HepG2 (cell line): ENCODE results near the gene OAS3. TPM values are rescaled to one million over a fixed set of nuclear protein-coding genes. Genes with fewer than 3 reads are reported as not detected.

Experiments used
- ATAC-seq: fragments of 200-7000 bp; cut with Tn5 transposase; 3 replicates; pipeline ENCODE4 v1.9.1; 2020; ENCODE audit warnings: mild to moderate bottlenecking, moderate library complexity
- BruUV-seq: library from RNA; stranded (reverse); fragments of 400-500 nt; replicated peaks from 2 replicates; lab custom pipeline; 2021; lab: Mats Ljungman, UMichigan
- CTCF ChIA-PET: fragments of 300-600 bp; formaldehyde crosslinking; extraction: SDS; loops from one replicate; lab custom pipeline; 2021; ENCODE audit warnings: low total read pairs, inconsistent platforms, low intra/inter-chr PET ratio; lab: Yijun Ruan, JAX
- POLR2A ChIA-PET: fragments of 350-600 bp; sonication (Branson Sonifier 250); formaldehyde crosslinking; loops from one replicate; lab custom pipeline; 2020; ENCODE audit warnings: antibody characterized with exemption, inconsistent platforms; lab: Yijun Ruan, JAX
- DNase-seq: peaks from one replicate; pipeline ENCODE4 v3.0.0-alpha.2; 2015; ENCODE audit warnings: low spot score
- FAIRE-seq: peaks from 3 replicates; lab custom pipeline; 2011; peaks lifted over from hg19 to GRCh38; lab: Jason Lieb, UNC
- H2AFZ ChIP-seq: one replicate; pipeline ENCODE4 v1.6.1; 2011; ENCODE audit warnings: low read length, inconsistent platforms
- H3K27ac ChIP-seq: fragments of 300-600 bp; 3 replicates; pipeline ENCODE4 v1.8.0; 2011; ENCODE audit warnings: mixed run types, mild to moderate bottlenecking, mixed read lengths, low read length, inconsistent platforms; ENCODE audit not compliant: insufficient read depth; ENCODE audit errors: extremely low read length
- H3K27me3 ChIP-seq, 2 experiments: fragments of 200-600 bp in 1 of 2; 2 replicates in 1 of 2; 3 replicates in 1 of 2; pipeline versions ENCODE4 v1.6.0 to v1.8.0; 2011; ENCODE audit warnings: low read length in 2 of 2, mild to moderate bottlenecking in 2 of 2, moderate library complexity in 2 of 2, inconsistent platforms in 1 of 2; ENCODE audit not compliant: insufficient read depth in 2 of 2, control insufficient read depth in 1 of 2
- H3K36me3 ChIP-seq, 2 experiments: fragments of 200-600 bp in 1 of 2; replicated peaks in 1 of 2; 2 replicates in 1 of 2; 3 replicates in 1 of 2; pipeline versions ENCODE4 v1.5.1 to v1.8.0; 2011; ENCODE audit warnings: low read length in 2 of 2, inconsistent platforms in 1 of 2; ENCODE audit not compliant: insufficient read depth in 2 of 2, control insufficient read depth in 1 of 2
- H3K4me1 ChIP-seq: 2 replicates; pipeline ENCODE4 v1.5.1; 2012; ENCODE audit warnings: low read length, inconsistent platforms; ENCODE audit not compliant: insufficient read depth
- H3K4me2 ChIP-seq: 2 replicates; pipeline ENCODE4 v1.6.0; 2011; ENCODE audit warnings: low read depth, low read length, inconsistent platforms
- H3K4me3 ChIP-seq, 3 experiments: fragments of 200-600 bp in 1 of 3; sonication (generic), shearing (Covaris generic) in 1 of 3; replicated peaks in 1 of 3; 2 replicates each; pipeline ENCODE4 v1.5.1; 2011 to 2016; ENCODE audit warnings: low read length in 3 of 3, inconsistent platforms in 2 of 3, low read depth in 2 of 3, mild to moderate bottlenecking in 2 of 3, control low read depth in 1 of 3, mixed read lengths in 1 of 3; ENCODE audit not compliant: insufficient read depth in 1 of 3
- H3K79me2 ChIP-seq: one replicate; pipeline ENCODE4 v1.6.1; 2011; ENCODE audit warnings: low read length, inconsistent platforms; ENCODE audit not compliant: insufficient read depth
- H3K9ac ChIP-seq: 2 replicates; pipeline ENCODE4 v1.6.0; 2011; ENCODE audit warnings: mild to moderate bottlenecking, low read depth, low read length, inconsistent platforms; ENCODE audit not compliant: insufficient read depth
- H3K9me3 ChIP-seq: 2 replicates; pipeline ENCODE4 v1.5.1; 2012; ENCODE audit warnings: mild to moderate bottlenecking, low read length
- H4K20me1 ChIP-seq: 2 replicates; pipeline ENCODE4 v1.6.0; 2011; ENCODE audit warnings: inconsistent platforms, mild to moderate bottlenecking, low read length, moderate library complexity; ENCODE audit not compliant: insufficient read depth
- EEA1 ChIP-seq: sonication (generic); formaldehyde crosslinking; IDR thresholded peaks from 2 replicates; pipeline ENCODE4 v1.5.1; 2020; ENCODE audit warnings: mild to moderate bottlenecking, missing genetic modification reagents, borderline replicate concordance
- HNRNPL ChIP-seq: fragments of 200-400 bp; formaldehyde crosslinking; IDR thresholded peaks from 2 replicates; pipeline ENCODE4 v1.6.1; 2017; ENCODE audit warnings: mild to moderate bottlenecking, low read depth, low read length
- MEIS1 ChIP-seq: sonication (generic); formaldehyde crosslinking; IDR thresholded peaks from 2 replicates; pipeline ENCODE4 v1.9.0; 2021; ENCODE audit warnings: mild to moderate bottlenecking, missing genetic modification reagents, moderate library complexity, borderline replicate concordance
- RFX3 ChIP-seq: IDR thresholded peaks from 2 replicates; pipeline ENCODE4 v1.6.1; 2016; ENCODE audit warnings: missing biosample characterization, missing genetic modification reagents
- ZKSCAN5 ChIP-seq: sonication (generic); formaldehyde crosslinking; IDR thresholded peaks from 2 replicates; pipeline ENCODE4 v1.5.1; 2020; ENCODE audit warnings: mild to moderate bottlenecking, missing genetic modification reagents
- ZNF468 ChIP-seq: sonication (generic); formaldehyde crosslinking; IDR thresholded peaks from 2 replicates; pipeline ENCODE4 v1.8.0; 2022; ENCODE audit warnings: mild to moderate bottlenecking, moderate library complexity, missing genetic modification reagents
- ZNF557 ChIP-seq: sonication (generic); formaldehyde crosslinking; IDR thresholded peaks from 2 replicates; pipeline ENCODE4 v1.4.0; 2020; ENCODE audit warnings: missing genetic modification reagents
- ZNF768 ChIP-seq: sonication (generic); formaldehyde crosslinking; IDR thresholded peaks from 2 replicates; pipeline ENCODE4 v1.4.0; 2020; ENCODE audit warnings: missing genetic modification reagents
- ZNF839 ChIP-seq: sonication (generic); formaldehyde crosslinking; IDR thresholded peaks from 2 replicates; pipeline ENCODE4 v1.4.0; 2020; ENCODE audit warnings: missing genetic modification reagents, mild to moderate bottlenecking, borderline replicate concordance
- WGBS: methylation state at CpG from one replicate; pipeline ENCODE4 v1.1.6; 2017; ENCODE audit warnings: low lambda C conversion rate; 5-methylcytosine and 5-hydroxymethylcytosine counted together
- in situ Hi-C: cut with HindIII; loops from 2 replicates; pipeline ENCODE4 v1.10.0; 2017; ENCODE audit warnings: low pct_unique_long_range_greater_than_20kb; ENCODE audit not compliant: extremely low pct_ligation_motif_present
- intact Hi-C: fragments of 100-400 bp; cut with micrococcal nuclease; formaldehyde crosslinking; loops from one replicate; pipeline ENCODE4 v1.10.0; 2022; ENCODE audit not compliant: unreplicated experiment
- polyA plus RNA-seq, 8 experiments: library from polyadenylated mRNA; depleted of rRNA in 3 of 8; stranded (reverse) in 7 of 8; unstranded in 1 of 8; fragments of >200 nt; fragmentation: Illumina TruSeq in 4 of 8; extraction: Trizol in 4 of 8; gene quantifications; 2 replicates each; pipeline versions ENCODE4 v1.2.1 to v1.2.3, GENCODE V29; 2011 to 2016; ENCODE audit warnings: low read depth in 4 of 8, missing spikeins in 1 of 8, mixed read lengths in 1 of 8; ENCODE audit not compliant: insufficient read depth in 1 of 8
- total RNA-seq, 5 experiments: library from RNA; depleted of rRNA; stranded (reverse); fragments of >200 nt; fragmentation: Illumina TruSeq; extraction: Trizol; gene quantifications; 2 replicates each; pipeline ENCODE4 v1.2.3, GENCODE V29; 2016; ENCODE audit warnings: low read depth in 1 of 5
- TF ChIP-seq, protein P1 (sequence below): sonication (generic); formaldehyde crosslinking; IDR thresholded peaks from 2 replicates; pipeline ENCODE4 v1.4.0; 2020; ENCODE audit warnings: mild to moderate bottlenecking, missing genetic modification reagents

Gene OAS3
- total and polyA plus RNA-seq, 2 of the 13 experiments (the other 11 are each of a cell fraction or from before 2014, with no cell fraction given): 4.8 to 10.5 TPM

DNA sequence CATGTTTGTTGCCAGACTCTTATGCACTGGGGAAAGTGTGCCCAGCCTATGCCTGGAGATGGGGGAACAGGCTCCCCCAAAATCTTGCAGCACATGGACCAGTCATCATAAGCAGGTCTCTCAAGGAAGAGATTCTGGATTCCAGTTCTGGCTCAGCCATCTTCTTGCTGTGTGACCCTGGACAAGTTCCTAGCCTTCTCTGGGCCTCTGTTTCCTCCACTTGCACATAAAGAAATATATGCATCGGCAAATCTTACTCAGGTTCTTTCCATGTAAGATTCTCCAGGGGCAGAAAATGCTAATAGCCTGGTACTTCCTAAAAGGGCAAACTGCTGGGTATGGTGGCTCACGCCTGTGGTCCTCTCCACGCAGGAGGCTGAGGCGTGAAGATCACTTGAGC lies 7.2 kb downstream of the OAS3 start:
- 100% methylated on average over 4 of the region's 4 CpGs for WGBS
- intact Hi-C loops (no loop called here), in situ Hi-C loops (no loop called here)
- no peak overlapping the region for H3K4me2 ChIP-seq
- no TSS peak for BruUV-seq
- peak; percentile 41; the same call in 1 of the 2 replicates for TF ChIP-seq ZNF768 (CRISPR knock-in tag)
- no peak for TF ChIP-seq ZNF468 (CRISPR knock-in tag)
- no peaks in the 10 kb centered on the region for H3K9me3 ChIP-seq
- H3K27me3 ChIP-seq: no peaks in the 10 kb centered on the region
- no peaks in the 10 kb centered on the region for H3K4me1 ChIP-seq
- no peak overlapping the region for H3K27ac ChIP-seq
- no peaks in the 10 kb centered on the region for H3K79me2 ChIP-seq
- H3K4me3 ChIP-seq: no peak overlapping the region
- no peak for ATAC-seq
- H2AFZ ChIP-seq: no peak overlapping the region
- ChIA-PET CTCF (no interaction called here), POLR2A (no interaction called here)
- no peak for FAIRE-seq
- H4K20me1 ChIP-seq: no peaks in the 10 kb centered on the region
- H3K9ac ChIP-seq: no peak overlapping the region
- H3K36me3 ChIP-seq: peaks cover 2 to 16% of the 10 kb centered on the region in 2 experiments; a peak in 4 of 5 replicates
- DNase-seq: no peak

GRCh38 chr12:112946236-112947000 lies 8.1 kb downstream of the OAS3 start:
- FAIRE-seq (no peak), ATAC-seq (no peak)
- H3K79me2 ChIP-seq: no peaks in the 10 kb centered on the region
- no TSS peak for BruUV-seq
- H3K27me3 ChIP-seq: no peaks in the 10 kb centered on the region
- H2AFZ ChIP-seq: no peak overlapping the region
- no peak overlapping the region for H3K4me2 ChIP-seq
- H3K4me3 ChIP-seq: no peak overlapping the region
- TF ChIP-seq MEIS1 (CRISPR knock-in tag) (no peak), ZNF557 (CRISPR knock-in tag) (no peak), ZKSCAN5 (CRISPR knock-in tag) (no peak), RFX3 (no peak), EEA1 (CRISPR knock-in tag) (no peak), ZNF839 (no peak), HNRNPL (no peak)
- TF ChIP-seq, protein P1, sequence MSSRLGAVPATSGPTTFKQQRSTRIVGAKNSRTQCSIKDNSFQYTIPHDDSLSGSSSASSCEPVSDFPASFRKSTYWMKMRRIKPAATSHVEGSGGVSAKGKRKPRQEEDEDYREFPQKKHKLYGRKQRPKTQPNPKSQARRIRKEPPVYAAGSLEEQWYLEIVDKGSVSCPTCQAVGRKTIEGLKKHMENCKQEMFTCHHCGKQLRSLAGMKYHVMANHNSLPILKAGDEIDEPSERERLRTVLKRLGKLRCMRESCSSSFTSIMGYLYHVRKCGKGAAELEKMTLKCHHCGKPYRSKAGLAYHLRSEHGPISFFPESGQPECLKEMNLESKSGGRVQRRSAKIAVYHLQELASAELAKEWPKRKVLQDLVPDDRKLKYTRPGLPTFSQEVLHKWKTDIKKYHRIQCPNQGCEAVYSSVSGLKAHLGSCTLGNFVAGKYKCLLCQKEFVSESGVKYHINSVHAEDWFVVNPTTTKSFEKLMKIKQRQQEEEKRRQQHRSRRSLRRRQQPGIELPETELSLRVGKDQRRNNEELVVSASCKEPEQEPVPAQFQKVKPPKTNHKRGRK (CRISPR knock-in tag): no peak
- TF ChIP-seq, all 625 proteins: peak for 0
- Histone ChIP-seq H3K9ac (no peak overlapping the region), H4K20me1 (no peaks in the 10 kb centered on the region), H3K4me1 (no peaks in the 10 kb centered on the region), H3K27ac (no peak overlapping the region), H3K36me3 (peaks cover 2 to 18% of the 10 kb centered on the region in 2 experiments; a peak in 4 of 5 replicates), H3K9me3 (no peaks in the 10 kb centered on the region)
- 84% methylated on average over 8 of the region's 14 CpGs for WGBS
- CTCF ChIA-PET: no interaction called here
- in situ Hi-C loops (no loop called here), intact Hi-C loops (no loop called here)
- DNase-seq: no peak
- POLR2A ChIA-PET: no interaction called here
